Smooth muscle cell (in vitro differentiated cells): Measurements from ENCODE around the gene UROC1. TPM values are rescaled to one million over a fixed set of nuclear protein-coding genes. Genes with fewer than 3 reads are reported as not detected.

Experiments
- DNase-seq: peaks from one replicate; lab custom pipeline; 2025; ENCODE audit not compliant: unreplicated experiment; lab: John Stamatoyannopoulos, UW
- H2AFZ ChIP-seq: fragments of 200-600 bp; sonication (generic); 2 replicates; pipeline ENCODE4 v1.6.0; 2016; ENCODE audit warnings: antibody characterized with exemption, low read depth, mild to moderate bottlenecking
- H3F3A ChIP-seq: fragments of 200-600 bp; sonication (generic); 2 replicates; pipeline ENCODE4 v1.6.0; 2017; ENCODE audit warnings: antibody characterized with exemption, low read depth
- H3K27ac ChIP-seq: fragments of 200-600 bp; sonication (generic); 2 replicates; pipeline ENCODE4 v1.5.1; 2016; ENCODE audit warnings: low read depth, mild to moderate bottlenecking
- H3K27me3 ChIP-seq: fragments of 200-600 bp; sonication (generic); 2 replicates; pipeline ENCODE4 v1.6.1; 2016; ENCODE audit warnings: low read depth, mild to moderate bottlenecking
- H3K36me3 ChIP-seq: fragments of 200-600 bp; sonication (generic); 2 replicates; pipeline ENCODE4 v1.5.1; 2016; ENCODE audit warnings: low read depth
- H3K4me1 ChIP-seq: fragments of 200-600 bp; sonication (generic); 2 replicates; pipeline ENCODE4 v1.5.1; 2016; ENCODE audit warnings: low read depth
- H3K4me2 ChIP-seq: fragments of 200-600 bp; sonication (generic); 2 replicates; pipeline ENCODE4 v1.6.0; 2016; ENCODE audit warnings: mild to moderate bottlenecking
- H3K4me3 ChIP-seq: fragments of 200-600 bp; sonication (generic); 2 replicates; pipeline ENCODE4 v1.5.1; 2016; ENCODE audit warnings: mild to moderate bottlenecking
- H3K79me2 ChIP-seq: fragments of 200-600 bp; sonication (generic); 2 replicates; pipeline ENCODE4 v1.6.0; 2016; ENCODE audit warnings: low read depth, mild to moderate bottlenecking
- H3K9ac ChIP-seq: fragments of 200-600 bp; sonication (generic); 2 replicates; pipeline ENCODE4 v1.6.0; 2016; ENCODE audit warnings: low read depth
- H3K9me3 ChIP-seq: fragments of 200-600 bp; sonication (generic); replicated peaks from 2 replicates; pipeline ENCODE4 v1.5.1; 2016; ENCODE audit warnings: low read depth
- H4K20me1 ChIP-seq: fragments of 200-600 bp; sonication (generic); 2 replicates; pipeline ENCODE4 v1.6.0; 2016; ENCODE audit warnings: low read depth
- WGBS: methylation state at CpG from one replicate; pipeline ENCODE4 v1.1.7; 2016; ENCODE audit warnings: low lambda C conversion rate; 5-methylcytosine and 5-hydroxymethylcytosine counted together
- polyA plus RNA-seq: library from polyadenylated mRNA; unstranded; fragments of >200 nt; fragmentation: Nextera tagmentation; extraction: Ambion mirVana; gene quantifications from 2 replicates; pipeline ENCODE4 v1.2.1, GENCODE V29; 2016
- total RNA-seq: library from RNA; depleted of rRNA; stranded (reverse); fragments of >200 nt; gene quantifications from 2 replicates; pipeline ENCODE4 v1.2.3, GENCODE V29; 2014
- TF ChIP-seq, protein P1 (sequence below): fragments of 200-600 bp; sonication (generic); IDR thresholded peaks from 2 replicates; pipeline ENCODE4 v1.5.1; 2017; ENCODE audit warnings: borderline replicate concordance, mild to moderate bottlenecking, antibody characterized with exemption; ENCODE audit not compliant: insufficient read depth, poor library complexity, severe bottlenecking

Gene UROC1
- total and polyA plus RNA-seq, 2 experiments from 2014 or later: not detected

DNA sequence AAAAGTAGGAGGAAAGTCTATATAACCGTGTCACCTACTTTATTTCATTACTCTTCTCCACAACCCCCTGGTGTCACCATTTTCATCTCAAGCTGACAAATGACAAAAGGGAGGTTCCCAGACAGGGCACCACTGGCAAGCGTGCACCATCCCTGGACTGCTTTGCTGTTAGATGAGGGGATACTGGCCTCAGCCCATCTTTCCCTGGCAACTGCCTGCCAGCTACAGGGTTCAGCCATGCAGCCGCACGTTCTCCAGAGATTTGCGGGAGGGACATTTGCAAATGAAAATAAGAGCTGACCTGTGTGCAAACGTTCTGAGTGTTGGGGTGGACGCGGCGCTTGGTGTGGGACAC is 660 bp downstream of the UROC1 start:
- Histone ChIP-seq H3K9me3 (no peaks in the 10 kb centered on the region), H3K4me3 (no peak overlapping the region), H3K9ac (no peak overlapping the region), H3F3A (no peaks in the 10 kb centered on the region), H3K27ac (no peak overlapping the region), H4K20me1 (no peaks in the 10 kb centered on the region), H2AFZ (no peak overlapping the region), H3K27me3 (peaks cover 7% of the 10 kb centered on the region), H3K4me1 (no peaks in the 10 kb centered on the region), H3K36me3 (no peaks in the 10 kb centered on the region), H3K79me2 (no peaks in the 10 kb centered on the region), H3K4me2 (no peak overlapping the region)
- DNase-seq: no peak
- 90% methylated on average over 9 of the region's 9 CpGs for WGBS
- TF ChIP-seq, protein P1, sequence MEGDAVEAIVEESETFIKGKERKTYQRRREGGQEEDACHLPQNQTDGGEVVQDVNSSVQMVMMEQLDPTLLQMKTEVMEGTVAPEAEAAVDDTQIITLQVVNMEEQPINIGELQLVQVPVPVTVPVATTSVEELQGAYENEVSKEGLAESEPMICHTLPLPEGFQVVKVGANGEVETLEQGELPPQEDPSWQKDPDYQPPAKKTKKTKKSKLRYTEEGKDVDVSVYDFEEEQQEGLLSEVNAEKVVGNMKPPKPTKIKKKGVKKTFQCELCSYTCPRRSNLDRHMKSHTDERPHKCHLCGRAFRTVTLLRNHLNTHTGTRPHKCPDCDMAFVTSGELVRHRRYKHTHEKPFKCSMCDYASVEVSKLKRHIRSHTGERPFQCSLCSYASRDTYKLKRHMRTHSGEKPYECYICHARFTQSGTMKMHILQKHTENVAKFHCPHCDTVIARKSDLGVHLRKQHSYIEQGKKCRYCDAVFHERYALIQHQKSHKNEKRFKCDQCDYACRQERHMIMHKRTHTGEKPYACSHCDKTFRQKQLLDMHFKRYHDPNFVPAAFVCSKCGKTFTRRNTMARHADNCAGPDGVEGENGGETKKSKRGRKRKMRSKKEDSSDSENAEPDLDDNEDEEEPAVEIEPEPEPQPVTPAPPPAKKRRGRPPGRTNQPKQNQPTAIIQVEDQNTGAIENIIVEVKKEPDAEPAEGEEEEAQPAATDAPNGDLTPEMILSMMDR: no peak

DNA sequence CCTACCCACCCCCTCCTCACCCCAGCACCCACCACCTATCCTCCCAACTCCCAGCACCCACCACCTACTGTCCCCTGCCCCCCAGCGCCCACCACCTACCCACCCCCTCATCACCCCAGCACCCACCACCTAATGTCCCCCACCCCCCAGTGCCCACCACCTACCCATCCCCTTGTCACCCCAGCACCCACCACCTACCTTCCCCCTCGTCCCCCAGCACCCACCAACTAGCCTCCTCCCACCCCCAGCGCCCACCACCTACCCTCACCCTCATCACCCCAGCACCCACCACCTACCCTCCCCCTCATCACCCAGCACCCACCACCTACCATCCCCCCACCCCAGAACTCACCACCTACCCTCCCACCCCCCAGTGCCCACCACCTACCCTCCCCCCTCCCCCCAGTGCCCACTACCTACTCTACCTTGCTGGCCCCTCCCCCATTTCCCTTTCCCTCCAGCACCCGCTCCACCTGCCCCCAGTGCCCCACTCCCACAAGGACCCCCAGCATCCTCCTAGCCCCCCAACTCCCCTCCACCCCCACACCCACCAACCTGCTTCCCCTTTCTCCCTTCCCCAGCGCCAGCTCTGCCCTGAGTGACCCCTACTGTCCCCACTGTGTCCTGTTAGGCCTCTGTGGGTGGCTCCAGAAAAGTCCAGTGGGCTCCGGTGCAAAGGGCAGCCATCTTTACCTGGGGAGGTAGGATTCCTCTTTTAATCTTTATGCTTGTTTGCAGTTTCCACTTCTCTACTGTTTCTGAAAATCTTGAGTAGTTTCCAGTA is 1.2 kb downstream of the UROC1 start:
- Histone ChIP-seq H3K4me2 (no peak overlapping the region), H3K27me3 (peaks cover 7% of the 10 kb centered on the region), H2AFZ (no peak overlapping the region), H3K79me2 (no peaks in the 10 kb centered on the region), H3K9me3 (no peaks in the 10 kb centered on the region), H3K4me3 (no peak overlapping the region), H3K9ac (no peak overlapping the region), H4K20me1 (no peaks in the 10 kb centered on the region), H3K4me1 (no peaks in the 10 kb centered on the region), H3K27ac (no peak overlapping the region), H3F3A (no peaks in the 10 kb centered on the region), H3K36me3 (no peaks in the 10 kb centered on the region)
- TF ChIP-seq, protein P1: no peak
- no peak for DNase-seq
- WGBS: 100% methylated on average over 2 of the region's 6 CpGs

DNA sequence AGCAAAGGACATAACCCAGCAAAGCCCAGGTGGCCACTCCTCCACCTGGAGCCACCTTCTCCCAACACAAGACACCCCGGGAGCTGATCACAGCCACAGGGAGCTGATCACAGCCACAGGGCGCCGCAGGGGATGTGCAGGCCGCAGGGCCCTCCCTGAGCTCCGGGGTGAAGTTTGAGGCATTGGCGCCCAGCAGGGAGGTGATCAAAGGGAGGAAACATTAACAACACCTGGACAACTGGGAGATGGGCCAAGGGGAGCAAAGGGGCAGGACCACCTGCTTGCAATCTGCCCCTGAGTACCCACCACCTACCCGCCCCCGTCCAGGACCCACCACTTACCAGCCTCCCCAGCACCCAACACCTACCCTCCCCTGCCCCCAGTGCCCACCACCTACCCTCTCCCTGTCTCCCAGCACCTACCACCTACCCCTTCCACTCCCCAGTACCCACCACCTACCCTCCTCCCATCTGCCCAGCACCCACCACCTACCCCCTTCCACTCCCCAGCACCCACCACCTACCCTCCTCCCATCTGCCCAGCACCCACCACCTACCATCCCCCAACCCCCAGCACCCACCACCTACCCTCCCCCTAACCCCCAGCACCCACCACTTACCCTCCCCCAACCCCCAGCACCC is 2.4 kb downstream of the UROC1 start:
- no peaks in the 10 kb centered on the region for H3F3A ChIP-seq
- TF ChIP-seq, protein P1: no peak
- no peaks in the 10 kb centered on the region for H3K36me3 ChIP-seq

More for the DNA sequence above, 2.4 kb downstream of the UROC1 start:
- 92% methylated on average over 6 of the region's 8 CpGs for WGBS
- Histone ChIP-seq H3K9me3 (no peaks in the 10 kb centered on the region), H3K79me2 (no peaks in the 10 kb centered on the region), H3K4me1 (no peaks in the 10 kb centered on the region), H3K27me3 (peaks cover 7% of the 10 kb centered on the region), H4K20me1 (no peaks in the 10 kb centered on the region), H3K27ac (no peak overlapping the region), H3K9ac (no peak overlapping the region), H3K4me2 (no peak overlapping the region), H2AFZ (no peak overlapping the region), H3K4me3 (no peak overlapping the region)
- no peak for DNase-seq
